ENCODE data around the gene MGAT5B.

DNA sequence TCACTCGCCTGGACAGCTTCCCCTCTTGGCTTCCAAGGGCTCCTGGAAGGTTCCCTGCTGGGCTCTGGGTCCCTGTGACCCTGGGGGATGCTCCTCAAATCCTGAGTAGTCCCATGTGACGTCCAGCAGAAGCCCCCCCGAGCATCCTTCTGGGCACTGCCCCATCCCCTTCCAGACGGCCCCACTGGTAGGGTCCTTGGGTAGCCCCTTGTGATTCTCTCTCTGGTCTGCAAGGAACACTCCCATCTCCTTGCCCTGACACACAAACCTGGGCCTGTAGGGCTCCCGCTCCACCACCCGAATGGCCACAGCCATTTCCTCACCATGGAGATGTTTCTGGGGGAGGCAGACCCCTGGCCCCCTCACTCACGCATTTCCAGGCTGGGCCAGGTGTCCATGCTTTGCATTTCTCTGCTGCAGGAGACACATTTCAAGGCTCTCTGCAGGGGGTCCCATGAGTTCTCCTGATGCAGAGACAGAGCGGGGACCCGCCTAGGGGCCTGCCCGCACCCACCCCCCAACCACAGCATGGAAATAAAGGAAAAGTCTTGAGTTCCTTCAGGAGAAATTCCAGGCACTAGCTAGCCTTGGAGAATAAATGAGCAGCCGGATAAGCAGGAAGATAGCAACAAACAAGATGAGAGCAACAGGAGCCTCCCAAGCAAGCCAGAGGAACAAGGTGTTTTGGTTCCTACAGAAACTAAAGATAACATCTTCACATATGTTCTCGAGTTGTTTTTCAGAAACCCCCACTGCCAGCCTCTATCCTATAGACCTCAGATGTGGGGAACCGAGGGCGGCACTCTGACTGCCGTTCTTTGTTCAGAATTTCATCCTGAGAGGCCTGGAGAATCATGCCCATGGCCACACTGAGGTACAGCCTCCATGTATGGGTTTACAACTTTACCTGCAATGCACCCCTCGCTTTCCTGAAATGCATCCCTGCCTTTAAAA lies 128.8 kb downstream of the MGAT5B start:
- TF ChIP-seq, protein P1, sequence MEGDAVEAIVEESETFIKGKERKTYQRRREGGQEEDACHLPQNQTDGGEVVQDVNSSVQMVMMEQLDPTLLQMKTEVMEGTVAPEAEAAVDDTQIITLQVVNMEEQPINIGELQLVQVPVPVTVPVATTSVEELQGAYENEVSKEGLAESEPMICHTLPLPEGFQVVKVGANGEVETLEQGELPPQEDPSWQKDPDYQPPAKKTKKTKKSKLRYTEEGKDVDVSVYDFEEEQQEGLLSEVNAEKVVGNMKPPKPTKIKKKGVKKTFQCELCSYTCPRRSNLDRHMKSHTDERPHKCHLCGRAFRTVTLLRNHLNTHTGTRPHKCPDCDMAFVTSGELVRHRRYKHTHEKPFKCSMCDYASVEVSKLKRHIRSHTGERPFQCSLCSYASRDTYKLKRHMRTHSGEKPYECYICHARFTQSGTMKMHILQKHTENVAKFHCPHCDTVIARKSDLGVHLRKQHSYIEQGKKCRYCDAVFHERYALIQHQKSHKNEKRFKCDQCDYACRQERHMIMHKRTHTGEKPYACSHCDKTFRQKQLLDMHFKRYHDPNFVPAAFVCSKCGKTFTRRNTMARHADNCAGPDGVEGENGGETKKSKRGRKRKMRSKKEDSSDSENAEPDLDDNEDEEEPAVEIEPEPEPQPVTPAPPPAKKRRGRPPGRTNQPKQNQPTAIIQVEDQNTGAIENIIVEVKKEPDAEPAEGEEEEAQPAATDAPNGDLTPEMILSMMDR (IDR thresholded peaks at IDR 0.05), result no peak
- TF ChIP-seq EZH2 (IDR thresholded peaks at IDR 0.05; ENCODE audit: borderline replicate concordance, insufficient read depth, low read depth, low read length, poor library complexity, severe bottlenecking), result no peak

Data from B cell (primary cell).